ENCODE data around the gene ZFP36L2. TPM values are rescaled to one million over a fixed set of nuclear protein-coding genes. Genes with fewer than 3 reads are reported as not detected.
A peak's percentile ranks its signal among the peaks of the same experiment; 100 is the strongest.

ZFP36L2 gene
- polyA plus RNA-seq, 1 of the 3 experiments (the other 2 are of a cell fraction) = 18.4 TPM

- TF ChIP-seq USF2 (IDR thresholded peaks at IDR 0.05; ENCODE audit: borderline replicate concordance, low read depth, low read length) = peak; percentile 77
- TF ChIP-seq USF1 (IDR thresholded peaks at IDR 0.05; ENCODE audit: borderline replicate concordance, low read depth) = peak; percentile 91
- peak; percentile 34 for TF ChIP-seq RAD21 (IDR thresholded peaks at IDR 0.05; ENCODE audit: low read length)
Measured at GRCh38 chr2:43221763-43222474, 4.5 kb downstream of the ZFP36L2 start (continued).

GRCh38 chr2:43221124-43221762, 5.2 kb downstream of the ZFP36L2 start:
- DNase-seq = peak; percentile 90
- CTCF ChIA-PET = interaction anchor here (0.6 to 16.3 kb wide), 23 partner anchors 8 to 393 kb away, joined by 3 to 299 read pairs (median 5); no protein-coding TSS in a partner anchor
- TF ChIP-seq FOSL2 (IDR thresholded peaks at IDR 0.05; ENCODE audit: borderline replicate concordance, low read depth) (peak; percentile 80; the same call in 1 of the 2 replicates), TEAD4 (IDR thresholded peaks at IDR 0.05; ENCODE audit: borderline replicate concordance, insufficient read depth) (0 out of 2 replicates have a peak, but pooled peaks have one; percentile 42), SMC3 (IDR thresholded peaks at IDR 0.05; ENCODE audit: low read depth, low read length) (no peak), ZBTB33 (IDR thresholded peaks at IDR 0.05; ENCODE audit: borderline replicate concordance, low read depth) (peak; percentile 53; the same call in 1 of the 2 replicates), TAF1 (IDR thresholded peaks at IDR 0.05; ENCODE audit: borderline replicate concordance, low read depth, low read length) (peak; percentile 33; the same call in 1 of the 2 replicates), RXRA (IDR thresholded peaks at IDR 0.05; ENCODE audit: borderline replicate concordance, low read depth) (no peak), EP300 (IDR thresholded peaks at IDR 0.05; ENCODE audit: borderline replicate concordance in 1 of 2, low read depth in 1 of 2, low read length in 1 of 2) (peak; percentile 62 to 87; a peak in 3 of 4 replicates), PBX3 (IDR thresholded peaks at IDR 0.05) (peak; percentile 68), FOXJ3 (CRISPR knock-in tag; IDR thresholded peaks at IDR 0.05) (peak; percentile 65), FOXM1 (IDR thresholded peaks at IDR 0.05; ENCODE audit: low read depth) (peak; percentile 40; the same call in 1 of the 2 replicates), SIN3A (IDR thresholded peaks at IDR 0.05; ENCODE audit: borderline replicate concordance, low read depth, low read length) (peak; percentile 64), REST (IDR thresholded peaks at IDR 0.05; ENCODE audit: low read depth, low read length) (peak; percentile 40; the same call in 1 of the 2 replicates), RCOR1 (IDR thresholded peaks at IDR 0.05; ENCODE audit: low read length) (peak; percentile 90), MAX (IDR thresholded peaks at IDR 0.05; ENCODE audit: low read depth) (peak; percentile 80), RAD21 (IDR thresholded peaks at IDR 0.05; ENCODE audit: low read length) (peak; percentile 40)

More at GRCh38 chr2:43221124-43221762, 5.2 kb downstream of the ZFP36L2 start:
- H3K36me3 ChIP-seq (replicated peaks in 1 of 2; ENCODE audit: control insufficient read depth in 1 of 2, insufficient read depth in 2 of 2, low read length in 1 of 2) = peaks cover 21 to 31% of the 10 kb centered on the region in 2 experiments
- H3K9me3 ChIP-seq = no peaks in the 10 kb centered on the region
- no peaks in the 10 kb centered on the region for H3K9me2 ChIP-seq
- H3K9ac ChIP-seq = peak overlapping the region; percentile 99
- POLR2A ChIA-PET = interaction anchor here (0.9 to 3.6 kb wide), 12 partner anchors 11 to 248 kb away, joined by 3 to 13 read pairs (median 4); no protein-coding TSS in a partner anchor
- peak overlapping the region; percentile 95 to 97 for H3K4me3 ChIP-seq (ENCODE audit: low read depth in 2 of 2, low read length in 1 of 2)
- peak overlapping the region; percentile 94 to 95 for H3K27ac ChIP-seq (ENCODE audit: low read depth in 2 of 2, low read length in 1 of 2)
- H2AFZ ChIP-seq (ENCODE audit: low read depth) = no peak overlapping the region
- H3K79me2 ChIP-seq (ENCODE audit: insufficient read depth) = peaks cover 61% of the 10 kb centered on the region
- peak overlapping the region; percentile 83 for H3K4me2 ChIP-seq
- peaks cover 50% of the 10 kb centered on the region for H3F3A ChIP-seq (replicated peaks; ENCODE audit: insufficient read depth)
- 21% methylated on average over 16 of the region's 16 CpGs for WGBS (ENCODE audit: low lambda C conversion rate)
- H4K20me1 ChIP-seq (ENCODE audit: insufficient read depth) = peaks cover 34% of the 10 kb centered on the region
- no peaks in the 10 kb centered on the region for H3K27me3 ChIP-seq (ENCODE audit: insufficient read depth)
- H3K4me1 ChIP-seq (ENCODE audit: control insufficient read depth in 1 of 2, insufficient read depth in 2 of 2, low read depth in 1 of 2, low read length in 1 of 2) = peaks cover 46 to 76% of the 10 kb centered on the region in 2 experiments; a peak in 3 of 4 replicates
